HL-60 (cell line): Measurements from ENCODE around the gene ACTA2.

Source experiments
- DNase-seq, 2 experiments: peaks; one replicate each; pipeline ENCODE4 v3.0.0-alpha.2; 2010 to 2020; ENCODE audit warnings: low read depth in 1 of 2, low spot score in 1 of 2
- H3K27ac ChIP-seq: fragments of 250-450 bp; sonication (Bioruptor Pico); replicated peaks from 2 replicates; pipeline ENCODE4 v1.5.1; 2020; ENCODE audit warnings: mild to moderate bottlenecking, moderate library complexity
- H3K27me3 ChIP-seq: fragments of 250-450 bp; sonication (Bioruptor Pico); 2 replicates; pipeline ENCODE4 v1.5.1; 2021; ENCODE audit warnings: mild to moderate bottlenecking, moderate library complexity; ENCODE audit not compliant: insufficient read depth, poor library complexity, severe bottlenecking
- H3K4me3 ChIP-seq: replicated peaks from 2 replicates; pipeline ENCODE4 v1.5.1; 2011; ENCODE audit warnings: mild to moderate bottlenecking, control low read depth, low read length; ENCODE audit not compliant: insufficient read depth
- CTCF ChIP-seq: IDR thresholded peaks from one replicate; pipeline ENCODE4 v1.5.1; 2011; ENCODE audit warnings: low read length, control low read depth, inconsistent platforms; ENCODE audit not compliant: insufficient read depth
- GABPA ChIP-seq: IDR thresholded peaks from 2 replicates; pipeline ENCODE4 v1.6.1; 2012; ENCODE audit warnings: low read depth
- POLR2AphosphoS5 ChIP-seq: IDR thresholded peaks from 2 replicates; pipeline ENCODE4 v1.6.1; 2012; ENCODE audit warnings: low read depth
- REST ChIP-seq: IDR thresholded peaks from 2 replicates; pipeline ENCODE4 v1.6.1; 2012; ENCODE audit warnings: low read depth; ENCODE audit not compliant: insufficient replicate concordance
- SPI1 ChIP-seq: IDR thresholded peaks from 2 replicates; pipeline ENCODE4 v1.6.1; 2012; ENCODE audit warnings: low read depth, mild to moderate bottlenecking, borderline replicate concordance

Gene ACTA2

GRCh38 chr10:88928254-88928653 is 24.3 kb downstream of the ACTA2 start:
- Histone ChIP-seq H3K4me3 (no peak overlapping the region), H3K27ac (no peak overlapping the region), H3K27me3 (no peaks in the 10 kb centered on the region)
- no peak for TF ChIP-seq CTCF
- no peak for TF ChIP-seq REST
- TF ChIP-seq POLR2AphosphoS5: no peak
- no peak for TF ChIP-seq SPI1
- no peak for TF ChIP-seq GABPA
- no peak for DNase-seq

GRCh38 chr10:88927416-88927690 is 25.2 kb downstream of the ACTA2 start:
- Histone ChIP-seq H3K27ac (peak overlapping the region; percentile 33), H3K4me3 (no peak overlapping the region), H3K27me3 (no peaks in the 10 kb centered on the region)
- no peak for DNase-seq
- no peak for TF ChIP-seq CTCF
- no peak for TF ChIP-seq GABPA
- TF ChIP-seq REST: no peak
- no peak for TF ChIP-seq POLR2AphosphoS5
- TF ChIP-seq SPI1: no peak

- TF ChIP-seq GABPA (no peak), POLR2AphosphoS5 (peak; percentile 81; the same call in 1 of the 2 replicates), SPI1 (peak; percentile 77; the same call in 1 of the 2 replicates), REST (peak; percentile 16)
- Histone ChIP-seq H3K4me3 (no peak overlapping the region), H3K27ac (peak overlapping the region; percentile 59), H3K27me3 (no peaks in the 10 kb centered on the region)
- peak; percentile 63 to 88 for DNase-seq
These were observed 25.8 kb downstream of the ACTA2 start for GRCh38 chr10:88926566-88927415.
